A673 (cell line): Measurements from ENCODE around the gene GATA2.

ENCODE experiments used
- EZH2 ChIP-seq: fragments of 200-600 bp; sonication (generic); IDR thresholded peaks from 2 replicates; pipeline ENCODE4 v1.6.1; 2017; ENCODE audit warnings: borderline replicate concordance, low read depth, mild to moderate bottlenecking, mixed read lengths, antibody characterized with exemption, low read length; ENCODE audit not compliant: poor library complexity, severe bottlenecking
- TF ChIP-seq, protein P1 (sequence below): fragments of 300-800, 200-600 bp; sonication (generic); conservative IDR thresholded peaks from 2 replicates; pipeline ENCODE4 v1.5.1; 2017; ENCODE audit warnings: low read depth, mild to moderate bottlenecking, antibody characterized with exemption, low read length, moderate library complexity, mixed read lengths

- TF ChIP-seq, protein P1, sequence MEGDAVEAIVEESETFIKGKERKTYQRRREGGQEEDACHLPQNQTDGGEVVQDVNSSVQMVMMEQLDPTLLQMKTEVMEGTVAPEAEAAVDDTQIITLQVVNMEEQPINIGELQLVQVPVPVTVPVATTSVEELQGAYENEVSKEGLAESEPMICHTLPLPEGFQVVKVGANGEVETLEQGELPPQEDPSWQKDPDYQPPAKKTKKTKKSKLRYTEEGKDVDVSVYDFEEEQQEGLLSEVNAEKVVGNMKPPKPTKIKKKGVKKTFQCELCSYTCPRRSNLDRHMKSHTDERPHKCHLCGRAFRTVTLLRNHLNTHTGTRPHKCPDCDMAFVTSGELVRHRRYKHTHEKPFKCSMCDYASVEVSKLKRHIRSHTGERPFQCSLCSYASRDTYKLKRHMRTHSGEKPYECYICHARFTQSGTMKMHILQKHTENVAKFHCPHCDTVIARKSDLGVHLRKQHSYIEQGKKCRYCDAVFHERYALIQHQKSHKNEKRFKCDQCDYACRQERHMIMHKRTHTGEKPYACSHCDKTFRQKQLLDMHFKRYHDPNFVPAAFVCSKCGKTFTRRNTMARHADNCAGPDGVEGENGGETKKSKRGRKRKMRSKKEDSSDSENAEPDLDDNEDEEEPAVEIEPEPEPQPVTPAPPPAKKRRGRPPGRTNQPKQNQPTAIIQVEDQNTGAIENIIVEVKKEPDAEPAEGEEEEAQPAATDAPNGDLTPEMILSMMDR: no peak
- TF ChIP-seq EZH2: no peak
These were observed 5.0 kb downstream of the GATA2 start for GRCh38 chr3:128487813-128488635.
